Measurements from ENCODE around the gene CFAP74.

Gene CFAP74

GRCh38 chr1:2019571-2020309, 16.2 kb upstream of the CFAP74 start:
- Histone ChIP-seq H3K9me3 (ENCODE audit: control insufficient read depth, insufficient read depth, low read length) (no peaks in the 10 kb centered on the region), H3K4me1 (ENCODE audit: insufficient read depth, low read length) (peaks cover 11% of the 10 kb centered on the region; the same call in 1 of the 2 replicates), H3K9ac (ENCODE audit: low read depth, low read length) (peak overlapping the region; percentile 30; the same call in 1 of the 2 replicates), H3K36me3 (ENCODE audit: insufficient read depth, low read length) (no peaks in the 10 kb centered on the region)

DNA sequence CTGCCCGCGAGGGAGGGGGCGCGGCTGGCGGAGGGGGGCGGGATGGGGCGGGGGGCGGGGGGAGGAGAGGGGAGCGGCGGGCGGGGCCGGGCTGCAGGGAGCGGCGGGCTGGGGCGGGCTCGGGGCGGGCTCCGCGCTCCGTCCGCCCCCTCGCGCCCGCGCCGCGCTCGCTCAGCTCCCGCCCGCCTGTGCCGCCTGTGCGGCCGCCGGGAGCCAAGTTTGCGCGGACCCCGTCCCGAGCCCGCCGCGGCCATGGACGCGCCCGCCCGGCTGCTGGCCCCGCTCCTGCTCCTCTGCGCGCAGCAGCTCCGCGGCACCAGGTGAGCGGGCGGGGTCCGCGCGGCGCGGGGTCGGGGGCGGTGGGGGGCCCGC, 15.6 kb upstream of the CFAP74 start, which contains the start of gene GABRD:
TSS of gene GABRD (plus strand) at position 174 of the 372 bp plus-strand sequence. CDS start at position 253, 79 bp downstream.
- peaks cover 14% of the 10 kb centered on the region; the same call in 1 of the 2 replicates for H3K4me1 ChIP-seq (ENCODE audit: insufficient read depth, low read length)
- H3K36me3 ChIP-seq (ENCODE audit: insufficient read depth, low read length): no peaks in the 10 kb centered on the region
- H3K9me3 ChIP-seq (ENCODE audit: control insufficient read depth, insufficient read depth, low read length): no peaks in the 10 kb centered on the region
- peak within 1 kb of the TSS; percentile 48; the same call in 1 of the 2 replicates for H3K9ac ChIP-seq (ENCODE audit: low read depth, low read length)

DNA sequence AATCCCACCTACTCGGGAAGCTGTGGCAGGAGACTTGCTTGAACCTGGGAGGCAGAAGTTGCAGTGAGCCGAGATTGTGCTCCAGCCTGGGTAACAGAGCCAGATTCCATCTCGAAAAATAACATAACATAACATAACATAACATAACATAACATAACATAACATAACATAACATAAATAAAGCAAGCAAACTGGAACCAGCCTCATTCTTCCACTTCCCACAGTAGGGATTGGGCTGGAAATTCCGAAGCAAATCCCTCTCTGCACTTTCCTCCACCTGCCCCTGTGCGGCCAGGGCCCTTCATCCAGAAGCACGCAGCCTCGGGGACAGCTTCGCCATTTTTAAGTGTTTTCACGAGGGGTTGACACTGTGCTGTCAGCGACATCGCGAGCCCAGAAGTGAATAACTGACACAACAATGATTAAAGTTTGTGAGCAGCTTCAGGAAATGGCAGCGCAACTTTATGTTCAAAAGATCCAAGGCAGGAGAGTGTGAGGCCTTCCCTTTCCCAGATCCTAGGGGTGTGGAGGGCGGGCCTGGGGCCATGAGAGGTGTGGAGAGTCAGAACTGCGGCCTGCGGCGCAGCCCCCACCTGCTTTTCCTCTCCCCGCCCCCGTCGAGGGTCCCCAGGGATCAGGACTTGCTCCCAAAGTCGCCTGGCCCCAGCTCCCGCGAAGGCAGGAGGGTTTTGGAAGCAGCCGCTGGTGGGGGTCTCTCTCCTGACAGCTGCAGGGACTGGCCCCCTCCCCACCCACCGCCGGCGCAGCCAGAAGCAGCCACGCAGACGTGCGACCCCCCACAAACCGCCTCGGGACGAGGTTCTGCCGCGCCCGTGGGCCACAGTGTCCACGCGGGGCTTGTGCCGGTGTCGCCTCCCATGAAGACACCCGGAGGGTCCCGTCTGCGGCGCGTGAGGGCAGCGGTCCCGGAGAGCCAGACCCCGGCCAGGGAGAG, 14.9 kb upstream of the CFAP74 start:
- Histone ChIP-seq H3K4me1 (ENCODE audit: insufficient read depth, low read length) (peaks cover 14% of the 10 kb centered on the region; the same call in 1 of the 2 replicates), H3K36me3 (ENCODE audit: insufficient read depth, low read length) (no peaks in the 10 kb centered on the region), H3K9me3 (ENCODE audit: control insufficient read depth, insufficient read depth, low read length) (no peaks in the 10 kb centered on the region), H3K9ac (ENCODE audit: low read depth, low read length) (peak overlapping the region; percentile 48; the same call in 1 of the 2 replicates)

- Histone ChIP-seq H3K36me3 (ENCODE audit: insufficient read depth, low read length) (no peaks in the 10 kb centered on the region), H3K4me1 (ENCODE audit: insufficient read depth, low read length) (peaks cover 14% of the 10 kb centered on the region; the same call in 1 of the 2 replicates), H3K9ac (ENCODE audit: low read depth, low read length) (no peak overlapping the region), H3K9me3 (ENCODE audit: control insufficient read depth, insufficient read depth, low read length) (no peaks in the 10 kb centered on the region)
Measured at GRCh38 chr1:2016123-2016522, 12.5 kb upstream of the CFAP74 start.

- no peaks in the 10 kb centered on the region for H3K36me3 ChIP-seq (ENCODE audit: insufficient read depth, low read length)
- no peaks in the 10 kb centered on the region for H3K9me3 ChIP-seq (ENCODE audit: control insufficient read depth, insufficient read depth, low read length)
- peaks cover 14% of the 10 kb centered on the region; the same call in 1 of the 2 replicates for H3K4me1 ChIP-seq (ENCODE audit: insufficient read depth, low read length)
- no peak overlapping the region for H3K9ac ChIP-seq (ENCODE audit: low read depth, low read length)
Measured at GRCh38 chr1:2014741-2015735, 11.5 kb upstream of the CFAP74 start.

DNA sequence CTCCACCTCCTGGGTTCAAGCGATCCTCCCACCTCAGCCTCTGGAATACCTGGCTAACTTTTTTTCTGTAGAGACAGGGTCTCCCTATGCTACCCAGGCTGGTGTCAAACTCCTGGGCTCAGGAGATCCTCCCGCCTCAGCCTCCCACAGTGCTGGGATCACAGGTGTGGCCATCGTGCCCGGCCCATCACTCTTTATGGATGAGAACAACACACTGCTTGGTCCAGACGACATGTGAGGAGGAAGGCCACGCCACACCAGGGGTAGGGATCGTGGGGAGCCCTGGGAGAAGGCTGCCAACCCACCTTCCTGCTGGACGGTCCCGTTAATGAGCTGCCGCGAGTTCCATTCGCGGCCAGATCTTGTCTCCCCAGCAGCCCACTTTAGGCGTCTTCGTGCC, 10.6 kb upstream of the CFAP74 start:
- no peaks in the 10 kb centered on the region for H3K36me3 ChIP-seq (ENCODE audit: insufficient read depth, low read length)
- no peaks in the 10 kb centered on the region for H3K9me3 ChIP-seq (ENCODE audit: control insufficient read depth, insufficient read depth, low read length)
- H3K9ac ChIP-seq (ENCODE audit: low read depth, low read length): no peak overlapping the region
- peaks cover 14% of the 10 kb centered on the region; the same call in 1 of the 2 replicates for H3K4me1 ChIP-seq (ENCODE audit: insufficient read depth, low read length)

DNA sequence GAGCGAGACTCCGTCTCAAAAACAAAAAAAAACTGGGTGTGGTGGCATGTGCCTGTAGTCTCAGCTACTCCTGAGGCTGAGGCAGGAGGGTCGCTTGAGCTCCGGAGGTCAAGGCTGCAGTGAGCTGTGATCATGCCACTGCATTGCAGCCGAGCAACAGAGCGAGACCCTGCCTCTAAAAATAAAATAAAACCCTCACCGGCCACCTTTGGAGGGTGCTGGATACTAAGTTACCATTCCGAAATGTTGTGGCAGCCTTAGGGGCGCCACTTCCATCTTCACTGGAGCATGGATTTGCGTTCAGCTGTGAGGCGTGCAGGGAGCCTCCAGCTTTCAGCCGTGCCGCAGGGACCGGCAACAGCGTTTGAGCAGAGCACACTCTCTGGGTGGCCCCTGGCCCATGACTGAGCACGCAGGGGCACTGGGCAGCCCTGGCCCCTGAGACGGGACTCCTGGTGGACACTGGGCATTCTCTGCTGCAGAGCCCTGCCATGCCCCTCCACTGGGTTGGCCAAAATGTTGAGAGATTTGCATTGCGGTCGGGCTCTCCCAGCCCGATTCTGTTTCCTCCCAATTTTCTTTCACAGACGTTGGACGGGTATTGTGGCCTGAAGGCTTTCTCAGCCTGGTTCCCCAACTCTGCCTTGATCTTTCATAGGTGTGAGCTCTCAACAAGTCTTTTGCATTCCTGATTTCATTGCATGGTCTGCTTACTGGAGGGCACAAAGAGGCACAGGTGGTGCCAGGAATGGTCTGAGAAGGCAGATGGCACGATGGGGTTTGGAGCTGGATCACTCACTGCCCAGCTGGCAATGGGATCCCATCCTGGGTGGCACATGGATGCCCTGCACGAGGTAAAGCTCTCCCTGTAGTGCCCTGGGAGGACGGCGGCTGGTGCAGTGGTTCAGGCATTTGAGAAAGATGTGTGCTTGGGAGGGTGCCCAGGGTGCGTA, 5.8 kb upstream of the CFAP74 start:
- Histone ChIP-seq H3K9me3 (ENCODE audit: control insufficient read depth, insufficient read depth, low read length) (no peaks in the 10 kb centered on the region), H3K36me3 (ENCODE audit: insufficient read depth, low read length) (no peaks in the 10 kb centered on the region), H3K4me1 (ENCODE audit: insufficient read depth, low read length) (no peaks in the 10 kb centered on the region), H3K9ac (ENCODE audit: low read depth, low read length) (no peak overlapping the region)

- Histone ChIP-seq H3K4me1 (ENCODE audit: insufficient read depth, low read length) (no peaks in the 10 kb centered on the region; the same call in 1 of the 2 replicates), H3K36me3 (ENCODE audit: insufficient read depth, low read length) (no peaks in the 10 kb centered on the region), H3K9me3 (ENCODE audit: control insufficient read depth, insufficient read depth, low read length) (no peaks in the 10 kb centered on the region), H3K9ac (ENCODE audit: low read depth, low read length) (no peak overlapping the region)
Measured at GRCh38 chr1:2004856-2005255, 1.3 kb upstream of the CFAP74 start.

DNA sequence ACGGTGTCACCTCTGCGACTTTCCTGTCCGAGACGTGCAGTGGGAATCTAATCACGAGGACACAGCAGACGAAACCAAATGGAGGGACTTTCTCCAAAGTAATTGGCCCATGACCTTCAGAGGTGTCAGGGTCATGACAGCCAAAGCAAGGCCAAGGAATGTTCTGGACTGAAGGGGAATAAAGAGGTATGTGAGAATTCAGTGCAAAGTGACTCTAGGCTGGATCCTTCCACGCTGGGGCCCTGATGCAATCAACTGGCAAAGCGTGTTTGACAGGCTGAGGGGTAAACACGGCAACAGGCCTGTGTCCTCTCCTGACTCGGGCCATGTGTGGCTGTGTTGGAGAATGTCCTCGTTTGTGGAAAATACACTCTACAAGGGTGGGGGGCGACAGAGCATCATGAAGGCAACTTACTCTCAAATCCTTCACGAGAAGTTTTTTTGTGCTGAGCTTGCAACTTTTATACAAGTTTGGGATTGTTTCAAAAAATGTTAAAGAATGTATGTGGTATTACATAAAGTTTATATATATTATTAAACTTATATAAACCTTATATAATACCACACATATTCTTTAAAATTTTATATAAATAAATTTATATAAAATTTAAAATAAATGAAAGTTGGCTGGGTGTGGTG, 1.7 kb downstream of the CFAP74 start:
- Histone ChIP-seq H3K9ac (ENCODE audit: low read depth, low read length) (no peak overlapping the region), H3K4me1 (ENCODE audit: insufficient read depth, low read length) (no peaks in the 10 kb centered on the region; the same call in 1 of the 2 replicates), H3K36me3 (ENCODE audit: insufficient read depth, low read length) (no peaks in the 10 kb centered on the region), H3K9me3 (ENCODE audit: control insufficient read depth, insufficient read depth, low read length) (no peaks in the 10 kb centered on the region)

DNA sequence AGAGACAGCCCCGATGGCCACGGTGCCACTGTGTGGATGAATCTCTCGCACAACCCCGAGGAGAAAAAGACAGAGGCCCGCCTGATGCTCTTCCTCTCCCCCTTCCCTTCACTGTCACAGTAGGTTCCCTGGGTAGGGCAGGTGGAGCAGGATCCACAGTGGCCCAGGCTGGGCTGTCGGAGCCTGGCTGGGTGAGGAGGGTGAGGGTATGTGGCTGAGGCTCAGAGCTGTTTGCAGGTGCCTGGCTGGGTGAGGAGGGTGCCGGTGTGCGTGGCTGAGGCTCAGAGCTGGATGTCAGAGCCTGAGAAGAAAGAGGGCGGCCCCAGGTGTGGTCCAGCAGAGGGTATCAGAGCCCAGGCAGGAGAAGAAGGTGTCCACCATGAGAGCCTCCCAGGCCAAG, 2.7 kb downstream of the CFAP74 start:
- H3K4me1 ChIP-seq (ENCODE audit: insufficient read depth, low read length): no peaks in the 10 kb centered on the region; the same call in 1 of the 2 replicates
- H3K9ac ChIP-seq (ENCODE audit: low read depth, low read length): no peak overlapping the region
- no peaks in the 10 kb centered on the region for H3K36me3 ChIP-seq (ENCODE audit: insufficient read depth, low read length)
- H3K9me3 ChIP-seq (ENCODE audit: control insufficient read depth, insufficient read depth, low read length): no peaks in the 10 kb centered on the region

DNA sequence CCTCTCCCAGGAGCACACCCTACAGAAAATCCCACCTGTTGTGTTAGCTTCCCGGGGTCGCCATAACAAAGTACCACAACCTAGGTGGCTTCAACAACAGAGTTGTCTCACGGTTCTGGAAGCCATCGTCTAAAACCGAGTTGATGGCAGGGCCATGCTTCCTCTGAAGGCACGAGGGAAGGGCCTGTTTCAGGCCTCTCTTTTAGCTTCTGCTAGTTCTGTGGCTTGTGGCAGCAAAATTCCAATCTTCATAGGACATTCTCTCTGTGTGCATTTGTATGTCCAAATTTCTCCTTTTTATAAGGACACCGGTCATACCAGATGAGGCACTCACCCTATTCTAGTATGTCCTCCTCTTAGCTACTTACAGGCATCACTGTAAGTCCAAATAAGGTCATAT, 3.2 kb downstream of the CFAP74 start:
- H3K9ac ChIP-seq (ENCODE audit: low read depth, low read length): no peak overlapping the region
- no peaks in the 10 kb centered on the region for H3K36me3 ChIP-seq (ENCODE audit: insufficient read depth, low read length)
- no peaks in the 10 kb centered on the region; the same call in 1 of the 2 replicates for H3K4me1 ChIP-seq (ENCODE audit: insufficient read depth, low read length)
- H3K9me3 ChIP-seq (ENCODE audit: control insufficient read depth, insufficient read depth, low read length): no peaks in the 10 kb centered on the region

DNA sequence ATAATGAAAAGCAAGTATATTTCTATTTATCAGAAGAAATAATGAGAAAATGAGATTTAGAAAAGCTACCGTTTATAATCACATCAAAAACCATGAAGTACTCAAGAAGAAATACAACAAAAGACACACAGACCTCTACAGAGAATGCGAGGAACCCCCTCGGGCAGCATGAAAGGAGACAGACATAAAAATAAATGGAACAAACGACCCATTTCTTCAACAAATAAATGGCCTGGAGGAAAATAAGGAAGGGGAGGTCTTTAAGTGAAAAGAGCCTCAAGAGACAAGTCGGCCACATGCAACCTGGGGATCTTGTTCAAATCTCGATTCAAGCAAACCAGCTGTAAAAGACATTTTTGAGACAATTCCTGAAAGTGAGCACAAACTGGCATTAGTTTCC, 6.0 kb downstream of the CFAP74 start:
- Histone ChIP-seq H3K36me3 (ENCODE audit: insufficient read depth, low read length) (no peaks in the 10 kb centered on the region), H3K9me3 (ENCODE audit: control insufficient read depth, insufficient read depth, low read length) (no peaks in the 10 kb centered on the region), H3K9ac (ENCODE audit: low read depth, low read length) (no peak overlapping the region), H3K4me1 (ENCODE audit: insufficient read depth, low read length) (no peaks in the 10 kb centered on the region)

Measured in ES-I3 (cell line).